Measurements from ENCODE around the gene C16orf87.
"Not testable (repeated sequence)": the region's sequence is repeated elsewhere in the genome, so short reads cannot be mapped to it uniquely, and the experiment has no call there.

The C16orf87 gene

GRCh38 chr16:46830902-46831647 is at the start of gene C16orf87:
TSS of gene C16orf87 (minus strand) at chr16:46831180. CDS start at chr16:46831149, 31 bp downstream.
- peak; percentile 67 for DNase-seq

- no peak for DNase-seq
Observed at GRCh38 chr16:46875243-46875642, 44.3 kb upstream of the C16orf87 start.

- no peak for DNase-seq
Observed at GRCh38 chr16:46873201-46873600, 42.2 kb upstream of the C16orf87 start.

GRCh38 chr16:46871597-46871996 is 40.6 kb upstream of the C16orf87 start:
- no peak for DNase-seq

GRCh38 chr16:46868891-46869290 is 37.9 kb upstream of the C16orf87 start:
- DNase-seq: not testable (repeated sequence)

- not testable (repeated sequence) for DNase-seq
Observed at GRCh38 chr16:46867486-46867885, 36.5 kb upstream of the C16orf87 start.

GRCh38 chr16:46866286-46866685 is 35.3 kb upstream of the C16orf87 start:
- no peak for DNase-seq

- DNase-seq: no peak
Observed at GRCh38 chr16:46862555-46863447, 31.8 kb upstream of the C16orf87 start.

- DNase-seq: no peak
Observed at GRCh38 chr16:46859719-46860152, 28.8 kb upstream of the C16orf87 start.

GRCh38 chr16:46858151-46858550 is 27.2 kb upstream of the C16orf87 start:
- DNase-seq: no peak

GRCh38 chr16:46857368-46857945 is 26.5 kb upstream of the C16orf87 start:
- DNase-seq: no peak

- DNase-seq: no peak
Observed at GRCh38 chr16:46855389-46855788, 24.4 kb upstream of the C16orf87 start.

- no peak for DNase-seq
Observed at GRCh38 chr16:46854846-46855245, 23.9 kb upstream of the C16orf87 start.

- peak; percentile 15 for DNase-seq
Observed at GRCh38 chr16:46853713-46854443, 22.9 kb upstream of the C16orf87 start.

- DNase-seq: no peak
Observed at GRCh38 chr16:46852130-46852529, 21.1 kb upstream of the C16orf87 start.

- DNase-seq: no peak
Observed at GRCh38 chr16:46850619-46851555, 19.9 kb upstream of the C16orf87 start.

GRCh38 chr16:46848768-46849764 is 18.1 kb upstream of the C16orf87 start:
- no peak for DNase-seq

- DNase-seq: no peak
Observed at GRCh38 chr16:46845952-46846351, 15.0 kb upstream of the C16orf87 start.

- DNase-seq: no peak
Observed at GRCh38 chr16:46844771-46845170, 13.8 kb upstream of the C16orf87 start.
